GM12891 (cell line): ENCODE data around the gene CMTR1. TPM values are rescaled to one million over a fixed set of nuclear protein-coding genes. Genes with fewer than 3 reads are reported as not detected.
"Not testable (repeated sequence)": the region's sequence is repeated elsewhere in the genome, so short reads cannot be mapped to it uniquely, and the experiment has no call there.

Experiments used
- DNase-seq: peaks from one replicate; pipeline ENCODE4 v3.0.0; 2011; ENCODE audit warnings: low spot score; ENCODE audit not compliant: insufficient read length
- FAIRE-seq: peaks from 2 replicates; lab custom pipeline; 2011; peaks lifted over from hg19 to GRCh38; lab: Jason Lieb, UNC
- PAX5 ChIP-seq: IDR thresholded peaks from 2 replicates; pipeline ENCODE4 v1.6.1; 2011; ENCODE audit warnings: low read length, moderate library complexity, mild to moderate bottlenecking; ENCODE audit not compliant: insufficient read depth, severe bottlenecking
- POLR2A ChIP-seq: IDR thresholded peaks from 2 replicates; pipeline ENCODE4 v1.6.1; 2011; ENCODE audit warnings: low read depth, low read length, control low read depth
- POLR2AphosphoS5 ChIP-seq: IDR thresholded peaks from 2 replicates; pipeline ENCODE4 v1.6.1; 2011; ENCODE audit warnings: low read depth, low read length, control low read depth
- POU2F2 ChIP-seq: IDR thresholded peaks from 2 replicates; pipeline ENCODE4 v1.6.1; 2011; ENCODE audit warnings: low read depth, mild to moderate bottlenecking, control low read depth, low read length, moderate library complexity
- SPI1 ChIP-seq: IDR thresholded peaks from 2 replicates; pipeline ENCODE4 v1.6.1; 2011; ENCODE audit warnings: low read depth, low read length, control low read depth
- TAF1 ChIP-seq: IDR thresholded peaks from 2 replicates; pipeline ENCODE4 v1.6.1; 2011; ENCODE audit warnings: low read depth, low read length, control low read depth
- polyA plus RNA-seq: library from polyadenylated mRNA; unstranded; fragments of >200 nt; gene quantifications from one replicate; pipeline ENCODE4 v1.2.1, GENCODE V29; 2012; ENCODE audit warnings: low read depth, missing spikeins, inconsistent platforms; ENCODE audit not compliant: missing spikeins

The CMTR1 gene
- polyA plus RNA-seq, result 48.5 TPM

DNA sequence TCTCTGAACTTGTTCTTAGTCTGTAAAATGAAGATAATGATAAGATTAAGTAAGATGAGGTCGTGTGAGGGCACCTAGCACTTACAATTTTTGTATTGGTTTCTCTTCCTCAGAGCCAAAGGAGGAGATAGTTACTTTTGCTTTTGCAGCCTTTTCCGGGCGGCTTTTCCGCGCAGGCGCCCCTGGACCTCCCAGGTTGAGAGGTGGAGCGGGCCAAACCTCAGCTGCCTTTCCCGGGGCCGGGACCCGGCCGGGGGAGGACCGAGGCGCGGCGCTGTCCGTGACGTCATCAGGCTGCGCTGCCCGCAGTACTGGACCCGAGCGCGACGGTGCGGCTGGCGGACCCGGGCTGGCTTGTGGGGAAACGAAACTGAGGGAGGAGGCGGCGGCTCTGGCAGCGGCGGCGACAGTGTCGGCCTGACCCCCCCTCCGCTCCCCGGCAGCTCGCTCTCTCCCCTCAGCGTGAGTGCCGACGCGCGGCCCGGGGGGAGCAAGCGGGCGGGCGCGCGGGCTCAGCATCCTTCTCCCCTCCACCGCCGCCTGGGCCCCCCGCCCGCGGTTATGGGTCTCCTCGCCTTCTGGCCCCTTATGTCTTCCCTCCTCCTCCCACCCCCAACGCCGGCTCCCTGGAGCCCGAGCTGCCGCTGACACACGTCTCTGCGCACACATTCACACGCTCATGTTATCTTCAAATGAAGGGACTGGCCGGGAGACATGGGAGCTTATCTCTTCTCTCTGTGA is at the start of gene CMTR1:
CMTR1 (plus strand) TSS at position 306 of the 741 bp plus-strand sequence. CDS start 2,409 bp downstream, outside the sequence.
- TF ChIP-seq SPI1 (peak; percentile 52), TAF1 (peak; percentile 69), POU2F2 (peak; percentile 78; the same call in 1 of the 2 replicates), POLR2A (peak; percentile 78), PAX5 (no peak), POLR2AphosphoS5 (peak; percentile 65)
- FAIRE-seq (peak; percentile 94), DNase-seq (peak; percentile 93)

DNA sequence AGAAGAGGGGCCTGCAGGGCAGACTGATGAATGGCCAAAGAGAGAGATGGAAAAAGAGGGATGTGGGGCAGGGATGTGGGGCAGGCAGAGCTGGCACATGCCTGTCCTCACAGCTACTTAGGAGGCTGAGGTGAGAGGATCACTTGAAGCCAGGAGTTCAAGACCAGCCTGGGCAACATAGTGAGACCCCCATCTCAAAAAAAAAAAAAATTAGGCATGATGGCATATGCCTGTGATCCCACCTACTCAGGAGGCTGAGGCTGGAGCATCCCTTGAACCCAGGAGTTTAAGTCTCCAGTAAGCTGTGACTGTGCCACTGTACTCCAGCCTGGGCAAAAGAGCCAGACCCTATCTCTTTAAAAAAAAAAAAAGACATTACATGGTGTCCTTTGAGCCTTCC is 44.4 kb upstream of the CMTR1 start:
- TF ChIP-seq POLR2A, result no peak
- TF ChIP-seq TAF1, result no peak
- TF ChIP-seq POU2F2, result no peak
- TF ChIP-seq PAX5, result no peak
- TF ChIP-seq SPI1, result no peak
- TF ChIP-seq POLR2AphosphoS5, result no peak
- FAIRE-seq (no peak), DNase-seq (no peak)

GRCh38 chr6:37389857-37390256 is 43.2 kb upstream of the CMTR1 start:
- TF ChIP-seq POLR2A, result no peak
- no peak for TF ChIP-seq POU2F2
- TF ChIP-seq PAX5, result no peak
- TF ChIP-seq POLR2AphosphoS5, result no peak
- TF ChIP-seq TAF1, result no peak
- no peak for FAIRE-seq
- DNase-seq, result no peak

DNA sequence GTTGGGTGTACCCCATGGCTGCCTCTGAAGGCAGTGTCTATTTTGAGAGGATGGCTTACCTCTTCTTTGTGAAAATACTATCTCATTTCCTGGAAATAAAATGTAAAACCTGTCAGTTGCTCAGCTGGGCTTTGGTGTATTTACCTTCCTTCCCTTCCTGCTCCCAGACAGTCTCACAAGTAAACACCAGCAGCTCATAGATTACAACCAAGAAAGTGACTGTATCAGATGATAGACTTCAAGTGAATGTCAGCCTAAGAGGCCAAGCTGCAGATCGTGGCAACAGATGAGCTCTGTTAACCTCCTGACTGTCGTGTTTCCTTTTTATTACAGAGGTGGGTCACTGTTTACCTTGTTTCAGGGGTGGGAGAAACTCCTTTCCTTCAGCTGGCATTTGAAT is 41.9 kb upstream of the CMTR1 start:
- no peak for FAIRE-seq
- TF ChIP-seq POLR2A, result no peak
- no peak for TF ChIP-seq POU2F2
- no peak for TF ChIP-seq SPI1
- TF ChIP-seq POLR2AphosphoS5, result no peak
- no peak for TF ChIP-seq TAF1
- no peak for TF ChIP-seq PAX5
- no peak for DNase-seq

- DNase-seq (no peak), FAIRE-seq (no peak)
- TF ChIP-seq SPI1 (no peak), POLR2A (no peak), POU2F2 (no peak), POLR2AphosphoS5 (no peak), PAX5 (no peak), TAF1 (no peak)
These were observed 40.2 kb upstream of the CMTR1 start for GRCh38 chr6:37392821-37393220.

GRCh38 chr6:37393381-37393929 is 39.6 kb upstream of the CMTR1 start:
- TF ChIP-seq POLR2A (no peak), PAX5 (no peak), SPI1 (no peak), TAF1 (no peak), POLR2AphosphoS5 (no peak), POU2F2 (no peak)
- no peak for FAIRE-seq
- no peak for DNase-seq

DNA sequence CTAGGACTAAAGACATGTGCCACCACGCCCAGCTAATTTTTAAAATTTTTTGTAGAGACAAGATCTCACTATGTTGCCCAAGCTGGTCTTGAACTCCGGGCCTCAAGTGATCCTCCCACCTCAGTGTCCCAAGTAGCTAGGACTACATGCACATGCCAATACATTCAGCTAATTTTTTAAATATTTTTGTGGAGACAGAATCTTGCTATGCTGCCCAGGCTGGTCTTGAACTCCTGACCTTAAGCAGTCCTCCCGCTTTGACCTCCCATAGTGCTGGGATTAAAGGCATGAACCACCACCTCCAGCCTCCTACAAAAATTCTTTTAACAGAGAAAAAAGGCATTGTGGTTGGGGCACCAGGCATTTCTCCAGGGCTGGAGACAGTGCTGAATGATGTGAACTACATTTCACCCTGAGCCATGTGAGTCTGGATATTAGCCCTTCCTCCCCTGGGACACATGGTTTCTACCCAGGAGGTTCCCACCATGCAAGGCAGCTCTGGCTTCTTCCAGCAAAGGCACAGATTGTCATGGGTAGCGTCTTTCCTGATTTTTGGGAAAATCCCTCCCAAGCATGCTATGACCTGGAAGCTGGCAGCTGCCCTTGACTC is 36.3 kb upstream of the CMTR1 start:
- DNase-seq, result no peak
- no peak for TF ChIP-seq TAF1
- no peak for FAIRE-seq

GRCh38 chr6:37399131-37399530 is 33.9 kb upstream of the CMTR1 start:
- TF ChIP-seq PAX5 (no peak), POLR2AphosphoS5 (no peak), POU2F2 (no peak)
- DNase-seq, result no peak
- no peak for FAIRE-seq

- TF ChIP-seq PAX5 (no peak), POU2F2 (no peak), SPI1 (no peak), TAF1 (no peak), POLR2A (no peak), POLR2AphosphoS5 (no peak)
- DNase-seq (no peak), FAIRE-seq (no peak)
These were observed 33.1 kb upstream of the CMTR1 start for GRCh38 chr6:37399795-37400490.

- DNase-seq, FAIRE-seq: not testable (repeated sequence)
These were observed 31.4 kb upstream of the CMTR1 start for GRCh38 chr6:37401658-37402057.
